Tibial artery (tissue), 4 donors: ENCODE data around the gene SLC49A4.

Source experiments
- DNase-seq, 2 donors: peaks; one replicate each; pipeline ENCODE4 v3.0.0-alpha.2; 2019
- H3K27ac ChIP-seq, 2 donors: fragments of 200-600 bp; sonication (generic) in 1 of 2; 1 replicate in 1 of 2; 2 replicates in 1 of 2; pipeline ENCODE4 v1.5.1; 2018 to 2019; ENCODE audit warnings: mild to moderate bottlenecking in 1 of 2
- H3K27me3 ChIP-seq, 2 donors: fragments of 200-600 bp; sonication (generic) in 1 of 2; one replicate each; pipeline versions ENCODE4 v1.5.1 to v1.6.0; 2016 to 2019
- H3K36me3 ChIP-seq, 3 donors: fragments of 200-600 bp; sonication (generic) in 2 of 3; one replicate each; pipeline ENCODE4 v1.5.1; 2016 to 2019; ENCODE audit warnings: mild to moderate bottlenecking in 2 of 3
- H3K4me1 ChIP-seq, 4 donors: fragments of 200-600 bp; sonication (generic) in 2 of 4; 1 replicate in 3 of 4; 2 replicates in 1 of 4; pipeline ENCODE4 v1.5.1; 2016 to 2019
- H3K4me3 ChIP-seq, 2 donors: fragments of 200-600 bp; sonication (generic) in 1 of 2; 1 replicate in 1 of 2; 2 replicates in 1 of 2; pipeline ENCODE4 v1.5.1; 2018 to 2019; ENCODE audit warnings: mild to moderate bottlenecking in 2 of 2
- H3K9me3 ChIP-seq, 3 donors: fragments of 200-600 bp; sonication (generic) in 1 of 3; one replicate each; pipeline ENCODE4 v1.5.1; 2016 to 2019
- CTCF ChIP-seq, 2 experiments: fragments of 200-600 bp in 1 of 2; fragments of 450-650 bp in 1 of 2; IDR thresholded peaks; one replicate each; pipeline ENCODE4 v1.5.1; 2017 to 2019; ENCODE audit warnings: antibody characterized with exemption in 2 of 2, mild to moderate bottlenecking in 1 of 2, moderate library complexity in 1 of 2
- intact Hi-C: fragments of 100-400 bp; cut with DNase I; formaldehyde crosslinking; loops from one replicate; pipeline ENCODE4 v1.15.0; 2023; ENCODE audit warnings: low total_unique reads

Gene SLC49A4

DNA sequence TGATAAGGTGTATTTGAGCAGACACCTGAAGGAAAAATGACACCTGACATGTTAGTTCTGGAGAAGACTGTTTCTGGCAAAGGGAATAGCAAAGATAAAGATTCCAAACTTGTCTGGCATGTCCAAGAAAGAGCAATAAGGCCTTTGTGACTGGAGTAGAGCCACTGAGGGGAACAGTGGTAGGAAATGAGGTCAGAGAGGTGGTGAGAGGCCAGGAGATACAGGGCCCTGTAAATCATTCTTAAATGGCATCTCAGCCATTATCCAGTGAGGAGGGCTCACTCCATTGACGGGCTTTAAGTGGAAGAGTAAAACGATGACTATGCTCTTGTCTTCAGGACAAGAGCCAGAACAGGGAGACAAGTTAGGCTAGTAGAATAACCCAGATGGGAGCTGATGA, 4.5 kb downstream of the SLC49A4 start:
- Histone ChIP-seq H3K27ac (no peak overlapping the region), H3K4me3 (no peak overlapping the region), H3K36me3 (no peaks in the 10 kb centered on the region), H3K9me3 (no peaks in the 10 kb centered on the region), H3K4me1 (peaks cover 0 to 19% (median 11%) of the 10 kb centered on the region in 4 donors), H3K27me3 (no peaks in the 10 kb centered on the region)
- intact Hi-C loops: no loop called here
- no peak for TF ChIP-seq CTCF (IDR thresholded peaks at IDR 0.05)
- DNase-seq: no peak

DNA sequence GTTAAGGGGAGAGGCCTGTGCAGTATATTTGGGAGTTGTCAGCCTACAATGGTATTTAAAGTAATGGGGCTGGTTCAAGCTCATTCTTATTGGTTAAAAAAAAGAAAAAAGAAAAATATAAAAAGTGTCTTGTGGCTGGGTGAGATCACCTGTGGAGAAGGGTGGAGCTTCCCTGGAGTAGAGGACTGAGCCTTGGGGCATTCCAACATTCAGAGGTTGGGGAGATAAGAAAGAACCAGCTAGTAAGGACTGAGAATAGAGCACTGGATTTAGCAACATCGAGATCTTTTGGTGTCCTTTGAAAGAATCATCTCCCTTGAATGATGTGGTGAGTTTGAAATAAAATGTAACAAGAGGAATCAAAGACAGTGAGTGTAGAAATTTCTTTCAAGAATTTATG, 5.2 kb downstream of the SLC49A4 start:
- intact Hi-C loops: no loop called here
- DNase-seq: no peak
- Histone ChIP-seq H3K36me3 (no peaks in the 10 kb centered on the region), H3K4me3 (no peak overlapping the region), H3K27me3 (no peaks in the 10 kb centered on the region), H3K9me3 (no peaks in the 10 kb centered on the region), H3K27ac (no peak overlapping the region), H3K4me1 (peaks cover 0 to 19% (median 11%) of the 10 kb centered on the region in 4 donors)
- TF ChIP-seq CTCF (IDR thresholded peaks at IDR 0.05): no peak

DNA sequence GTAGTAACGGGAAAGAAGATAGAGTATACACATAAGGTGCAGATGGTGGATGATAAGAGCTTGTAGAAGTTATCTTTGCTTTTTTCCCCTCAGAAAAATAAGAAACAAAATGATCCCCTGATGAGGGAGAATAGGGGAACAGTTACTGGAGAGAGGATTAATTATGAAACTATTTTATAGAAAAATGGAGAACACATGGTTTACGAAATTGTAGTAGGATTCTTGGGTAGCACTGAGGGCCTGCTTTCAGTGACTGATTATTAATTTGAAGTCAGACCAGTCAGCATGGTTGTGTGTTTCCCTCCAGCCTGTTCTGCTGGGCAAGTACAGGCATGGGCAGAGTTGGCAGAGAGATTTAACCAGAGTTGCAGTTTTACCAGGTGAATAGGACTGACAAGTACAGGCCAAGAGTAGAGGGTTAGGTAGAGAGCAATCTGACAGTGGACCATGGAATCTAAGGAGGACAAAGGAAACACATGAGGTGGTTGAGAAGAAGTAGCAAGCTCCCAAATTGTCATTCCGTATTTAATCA, 5.9 kb downstream of the SLC49A4 start:
- Histone ChIP-seq H3K4me1 (peaks cover 0 to 19% (median 11%) of the 10 kb centered on the region in 4 donors), H3K27ac (no peak overlapping the region), H3K9me3 (no peaks in the 10 kb centered on the region), H3K4me3 (no peak overlapping the region), H3K36me3 (no peaks in the 10 kb centered on the region), H3K27me3 (no peaks in the 10 kb centered on the region)
- intact Hi-C loops: no loop called here
- DNase-seq: no peak
- no peak for TF ChIP-seq CTCF (IDR thresholded peaks at IDR 0.05)

DNA sequence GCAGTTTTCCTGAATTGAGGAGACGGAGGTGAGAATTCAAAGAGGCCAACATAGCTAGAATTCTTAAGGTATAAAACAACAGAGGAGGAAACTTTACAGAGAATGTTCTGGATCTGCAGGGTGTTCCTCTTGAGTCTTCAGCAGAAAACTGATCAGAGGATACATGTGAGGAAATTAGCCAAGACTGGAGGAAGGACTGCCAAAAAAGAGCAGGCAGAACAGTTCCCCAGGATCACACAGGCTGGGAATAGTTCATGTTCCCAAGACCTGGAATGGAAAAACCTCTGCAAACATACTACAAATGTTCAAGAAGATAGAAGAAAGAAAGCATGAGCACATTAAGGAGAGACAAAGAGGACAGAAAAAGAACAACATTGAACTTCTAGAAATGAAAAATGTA, 7.5 kb downstream of the SLC49A4 start:
- H3K27ac ChIP-seq: no peak overlapping the region
- H3K4me1 ChIP-seq: peaks cover 0 to 4% (median under 1%) of the 10 kb centered on the region in 4 donors
- no peaks in the 10 kb centered on the region for H3K27me3 ChIP-seq
- peaks cover 0 to 2% (median 2%) of the 10 kb centered on the region in 3 donors for H3K36me3 ChIP-seq
- H3K9me3 ChIP-seq: no peaks in the 10 kb centered on the region
- H3K4me3 ChIP-seq: no peak overlapping the region
- no peak for TF ChIP-seq CTCF (IDR thresholded peaks at IDR 0.05)
- no peak for DNase-seq
- intact Hi-C loops: no loop called here

- Histone ChIP-seq H3K4me1 (no peaks in the 10 kb centered on the region), H3K36me3 (peaks cover 0 to 18% (median 13%) of the 10 kb centered on the region in 3 donors), H3K27me3 (no peaks in the 10 kb centered on the region), H3K9me3 (no peaks in the 10 kb centered on the region), H3K27ac (no peak overlapping the region), H3K4me3 (no peak overlapping the region)
- DNase-seq: no peak
- intact Hi-C loops: no loop called here
- no peak for TF ChIP-seq CTCF (IDR thresholded peaks at IDR 0.05)
These were observed 9.1 kb downstream of the SLC49A4 start for GRCh38 chr3:122803977-122804376.

DNA sequence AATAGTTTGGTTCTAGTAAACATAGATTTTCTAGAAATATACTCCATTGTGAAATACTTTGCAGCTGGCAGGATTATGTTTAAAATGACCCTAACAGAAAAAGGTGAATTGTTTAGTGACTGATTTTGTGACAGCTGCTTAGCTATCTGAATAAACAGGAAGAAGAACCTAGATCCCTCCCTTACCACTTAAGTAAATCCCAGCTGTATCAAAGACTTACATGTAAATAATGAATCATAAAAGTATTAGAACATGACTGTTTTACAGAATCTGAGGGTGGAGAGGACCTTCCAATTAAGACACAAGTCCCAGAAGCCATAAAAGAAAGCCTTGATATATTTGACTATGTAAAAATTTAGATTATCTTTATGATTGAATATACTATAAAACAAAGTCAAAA, 15.9 kb downstream of the SLC49A4 start:
- DNase-seq: no peak
- no peak for TF ChIP-seq CTCF (IDR thresholded peaks at IDR 0.05)
- peaks cover 6 to 29% (median 13%) of the 10 kb centered on the region in 3 donors for H3K36me3 ChIP-seq

More for the DNA sequence above, 15.9 kb downstream of the SLC49A4 start:
- no peaks in the 10 kb centered on the region for H3K9me3 ChIP-seq
- no peaks in the 10 kb centered on the region for H3K4me1 ChIP-seq
- H3K27ac ChIP-seq: no peak overlapping the region
- intact Hi-C loops: no loop called here
- no peak overlapping the region for H3K4me3 ChIP-seq
- H3K27me3 ChIP-seq: no peaks in the 10 kb centered on the region
